HG03469 (cell line): ENCODE measurements around the gene CDT1.
A peak's percentile ranks its signal among the peaks of the same experiment; 100 is the strongest.

Experiments used
- ATAC-seq: cut with Tn5 transposase; IDR thresholded peaks from one replicate; pipeline ENCODE4 v1.9.1; 2021; ENCODE audit warnings: mild to moderate bottlenecking, moderate library complexity, moderate number of reproducible peaks; ENCODE audit not compliant: unreplicated experiment

CDT1 gene

GRCh38 chr16:88804173-88804551 is 573 bp downstream of the CDT1 start:
- no peak for ATAC-seq

GRCh38 chr16:88804552-88805339 is 1.2 kb downstream of the CDT1 start:
- ATAC-seq = no peak

GRCh38 chr16:88805340-88805715 is 1.7 kb downstream of the CDT1 start:
- ATAC-seq = no peak

- ATAC-seq = no peak
Observed at GRCh38 chr16:88805887-88806393, 2.4 kb downstream of the CDT1 start.

- no peak for ATAC-seq
Observed at GRCh38 chr16:88806491-88807111, 3.0 kb downstream of the CDT1 start.

GRCh38 chr16:88807142-88807625 is 3.6 kb downstream of the CDT1 start:
- no peak for ATAC-seq

GRCh38 chr16:88807626-88808453 is 4.3 kb downstream of the CDT1 start:
- ATAC-seq = no peak

GRCh38 chr16:88809068-88809675 is 5.6 kb downstream of the CDT1 start:
- no peak for ATAC-seq

GRCh38 chr16:88809676-88810165 is 6.1 kb downstream of the CDT1 start:
- no peak for ATAC-seq

- ATAC-seq = no peak
Observed at GRCh38 chr16:88810166-88810911, 6.8 kb downstream of the CDT1 start.

- peak; percentile 20 for ATAC-seq
Observed at GRCh38 chr16:88810912-88811768, 7.6 kb downstream of the CDT1 start.

- ATAC-seq = peak; percentile 53
Observed at GRCh38 chr16:88811769-88812512, 8.4 kb downstream of the CDT1 start, which contains the start of gene APRT. APRT (minus strand) TSS chr16:88811928; CDS start chr16:88811899, 29 bp downstream.

GRCh38 chr16:88812513-88813268 is 9.1 kb downstream of the CDT1 start:
- no peak for ATAC-seq

GRCh38 chr16:88813269-88814143 is 9.9 kb downstream of the CDT1 start:
- ATAC-seq = no peak

GRCh38 chr16:88814144-88814502 is 10.5 kb downstream of the CDT1 start:
- ATAC-seq = no peak

- no peak for ATAC-seq
Observed at GRCh38 chr16:88815227-88815626, 11.6 kb downstream of the CDT1 start.
